GM12891 (cell line): ENCODE data around the gene UPF2. TPM values are rescaled to one million over a fixed set of nuclear protein-coding genes. Genes with fewer than 3 reads are reported as not detected.
A peak's percentile ranks its signal among the peaks of the same experiment; 100 is the strongest.
"Not testable (repeated sequence)": the region's sequence is repeated elsewhere in the genome, so short reads cannot be mapped to it uniquely, and the experiment has no call there.

Experiments
- DNase-seq: peaks from one replicate; pipeline ENCODE4 v3.0.0; 2011; ENCODE audit warnings: low spot score; ENCODE audit not compliant: insufficient read length
- FAIRE-seq: peaks from 2 replicates; lab custom pipeline; 2011; peaks lifted over from hg19 to GRCh38; lab: Jason Lieb, UNC
- PAX5 ChIP-seq: IDR thresholded peaks from 2 replicates; pipeline ENCODE4 v1.6.1; 2011; ENCODE audit warnings: low read length, moderate library complexity, mild to moderate bottlenecking; ENCODE audit not compliant: insufficient read depth, severe bottlenecking
- POLR2A ChIP-seq: IDR thresholded peaks from 2 replicates; pipeline ENCODE4 v1.6.1; 2011; ENCODE audit warnings: low read depth, low read length, control low read depth
- POLR2AphosphoS5 ChIP-seq: IDR thresholded peaks from 2 replicates; pipeline ENCODE4 v1.6.1; 2011; ENCODE audit warnings: low read depth, low read length, control low read depth
- POU2F2 ChIP-seq: IDR thresholded peaks from 2 replicates; pipeline ENCODE4 v1.6.1; 2011; ENCODE audit warnings: low read depth, mild to moderate bottlenecking, control low read depth, low read length, moderate library complexity
- SPI1 ChIP-seq: IDR thresholded peaks from 2 replicates; pipeline ENCODE4 v1.6.1; 2011; ENCODE audit warnings: low read depth, low read length, control low read depth
- TAF1 ChIP-seq: IDR thresholded peaks from 2 replicates; pipeline ENCODE4 v1.6.1; 2011; ENCODE audit warnings: low read depth, low read length, control low read depth
- polyA plus RNA-seq: library from polyadenylated mRNA; unstranded; fragments of >200 nt; gene quantifications from one replicate; pipeline ENCODE4 v1.2.1, GENCODE V29; 2012; ENCODE audit warnings: low read depth, missing spikeins, inconsistent platforms; ENCODE audit not compliant: missing spikeins

Gene UPF2
- 16.6 TPM for polyA plus RNA-seq

- FAIRE-seq = peak; percentile 98
- DNase-seq = peak; percentile 89
- TF ChIP-seq POLR2A = no peak; the same call in 1 of the 2 replicates
- peak; percentile 69 for TF ChIP-seq SPI1
- 0 out of 2 replicates have a peak, but pooled peaks have one; percentile 2 for TF ChIP-seq POLR2AphosphoS5
- no peak for TF ChIP-seq PAX5
- no peak for TF ChIP-seq TAF1
- no peak for TF ChIP-seq POU2F2
These were observed at the start of gene UPF2 for GRCh38 chr10:12042797-12043651. TSS of gene UPF2 (minus strand) at chr10:12042809. CDS start at chr10:12035423, 7,386 bp downstream.

GRCh38 chr10:12091421-12091820, 48.8 kb upstream of the UPF2 start:
- no peak for DNase-seq
- TF ChIP-seq SPI1 (no peak), POLR2A (no peak), PAX5 (no peak), TAF1 (no peak), POLR2AphosphoS5 (no peak), POU2F2 (no peak)
- FAIRE-seq = no peak

- no peak for DNase-seq
- FAIRE-seq = no peak
- no peak for TF ChIP-seq POLR2AphosphoS5
- TF ChIP-seq POLR2A = no peak
- TF ChIP-seq SPI1 = no peak
- no peak for TF ChIP-seq TAF1
- no peak for TF ChIP-seq POU2F2
- TF ChIP-seq PAX5 = no peak
These were observed 46.3 kb upstream of the UPF2 start for GRCh38 chr10:12088919-12089318.

- DNase-seq (no peak), FAIRE-seq (no peak)
- TF ChIP-seq PAX5 = no peak
- TF ChIP-seq SPI1 = no peak
- TF ChIP-seq POLR2A = no peak
These were observed 39.4 kb upstream of the UPF2 start for GRCh38 chr10:12081879-12082557.

- FAIRE-seq (no peak), DNase-seq (no peak)
- TF ChIP-seq PAX5 (no peak), POLR2AphosphoS5 (no peak), SPI1 (no peak), TAF1 (no peak), POLR2A (no peak), POU2F2 (no peak)
These were observed 38.9 kb upstream of the UPF2 start for GRCh38 chr10:12081470-12081869.

- FAIRE-seq (peak; percentile 89), DNase-seq (no peak)
- peak; percentile 96 for TF ChIP-seq SPI1
- no peak for TF ChIP-seq TAF1
These were observed 35.1 kb upstream of the UPF2 start for GRCh38 chr10:12077580-12078180.

GRCh38 chr10:12073526-12073925, 30.9 kb upstream of the UPF2 start:
- DNase-seq (no peak), FAIRE-seq (no peak)
- TF ChIP-seq POLR2A = no peak
- no peak for TF ChIP-seq PAX5
- TF ChIP-seq POLR2AphosphoS5 = no peak
- TF ChIP-seq TAF1 = no peak
- TF ChIP-seq POU2F2 = no peak
- TF ChIP-seq SPI1 = no peak

- DNase-seq, FAIRE-seq: not testable (repeated sequence)
These were observed 28.8 kb upstream of the UPF2 start for GRCh38 chr10:12071441-12071840.

GRCh38 chr10:12068449-12069269, 26.1 kb upstream of the UPF2 start, which contains the start of gene DHTKD1:
TSS of gene DHTKD1 (plus strand) at chr10:12068954. CDS start at chr10:12069034, 80 bp downstream.
- FAIRE-seq (peak; percentile 98), DNase-seq (peak; percentile 97)
- no peak for TF ChIP-seq SPI1
- TF ChIP-seq PAX5 = peak; percentile 15
- TF ChIP-seq POLR2AphosphoS5 = peak; percentile 64; the same call in 1 of the 2 replicates
- TF ChIP-seq TAF1 = peak; percentile 63; the same call in 1 of the 2 replicates
- TF ChIP-seq POLR2A = peak; percentile 55
